Mucosa of rectum (tissue), 2 donors: Measurements from ENCODE around the gene DNAH11.
A peak's percentile ranks its signal among the peaks of the same experiment; 100 is the strongest.

Source experiments
- H3K27ac ChIP-seq, 2 donors: one replicate each; pipeline ENCODE4 v1.7.0; 2013; ENCODE audit warnings: inconsistent platforms in 2 of 2, low read depth in 2 of 2, low read length in 2 of 2
- H3K27me3 ChIP-seq, 2 donors: one replicate each; pipeline ENCODE4 v1.7.0; 2013; ENCODE audit warnings: low read length in 2 of 2; ENCODE audit not compliant: control insufficient read depth in 2 of 2, insufficient read depth in 2 of 2
- H3K36me3 ChIP-seq, 2 donors: one replicate each; pipeline ENCODE4 v1.7.0; 2013; ENCODE audit warnings: low read length in 2 of 2; ENCODE audit not compliant: control insufficient read depth in 2 of 2, insufficient read depth in 2 of 2
- H3K4me1 ChIP-seq, 2 donors: one replicate each; pipeline ENCODE4 v1.7.0; 2013; ENCODE audit warnings: low read length in 2 of 2, mild to moderate bottlenecking in 1 of 2; ENCODE audit not compliant: control insufficient read depth in 2 of 2, insufficient read depth in 2 of 2
- H3K4me3 ChIP-seq, 2 donors: one replicate each; pipeline ENCODE4 v1.7.0; 2013; ENCODE audit warnings: low read length in 2 of 2
- H3K9ac ChIP-seq, 2 donors: one replicate each; pipeline ENCODE4 v1.7.0; 2013; ENCODE audit warnings: low read length in 2 of 2, low read depth in 1 of 2, mild to moderate bottlenecking in 1 of 2
- H3K9me3 ChIP-seq, 2 donors: one replicate each; pipeline ENCODE4 v1.7.0; 2013; ENCODE audit warnings: low read length in 2 of 2; ENCODE audit not compliant: control insufficient read depth in 2 of 2
- donor health status: healthy.
- donor health status: Normal muscosa, but diverticular disease.

DNAH11 gene

DNA sequence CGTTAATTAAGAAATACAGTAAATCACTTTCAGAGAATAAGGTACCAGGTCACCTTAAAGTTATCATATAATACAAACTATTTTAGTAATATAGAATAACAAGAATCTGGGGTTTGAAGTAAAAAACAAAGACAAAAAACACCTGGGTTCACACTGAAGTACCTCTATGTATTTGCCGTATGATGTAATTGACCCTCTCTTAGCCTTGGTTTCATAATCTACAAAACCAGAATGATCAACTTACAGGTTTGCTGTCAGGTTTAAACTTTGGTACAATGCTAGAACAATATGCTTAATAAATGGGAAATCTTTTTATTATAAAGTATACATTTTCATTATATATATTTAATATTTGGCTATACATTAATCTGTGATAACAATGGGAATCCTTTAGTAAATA lies 344.5 kb downstream of the DNAH11 start:
- no peaks in the 10 kb centered on the region for H3K27me3 ChIP-seq
- H3K4me1 ChIP-seq: no peaks in the 10 kb centered on the region
- H3K9ac ChIP-seq: no peak overlapping the region
- no peaks in the 10 kb centered on the region for H3K36me3 ChIP-seq
- H3K4me3 ChIP-seq: no peak overlapping the region
- no peak overlapping the region for H3K27ac ChIP-seq
- no peaks in the 10 kb centered on the region for H3K9me3 ChIP-seq

- Histone ChIP-seq H3K9ac (no peak overlapping the region), H3K27ac (no peak overlapping the region), H3K36me3 (no peaks in the 10 kb centered on the region), H3K4me1 (no peaks in the 10 kb centered on the region), H3K27me3 (no peaks in the 10 kb centered on the region), H3K9me3 (no peaks in the 10 kb centered on the region), H3K4me3 (no peak overlapping the region)
Measured at GRCh38 chr7:21887779-21888178, 344.9 kb downstream of the DNAH11 start.

DNA sequence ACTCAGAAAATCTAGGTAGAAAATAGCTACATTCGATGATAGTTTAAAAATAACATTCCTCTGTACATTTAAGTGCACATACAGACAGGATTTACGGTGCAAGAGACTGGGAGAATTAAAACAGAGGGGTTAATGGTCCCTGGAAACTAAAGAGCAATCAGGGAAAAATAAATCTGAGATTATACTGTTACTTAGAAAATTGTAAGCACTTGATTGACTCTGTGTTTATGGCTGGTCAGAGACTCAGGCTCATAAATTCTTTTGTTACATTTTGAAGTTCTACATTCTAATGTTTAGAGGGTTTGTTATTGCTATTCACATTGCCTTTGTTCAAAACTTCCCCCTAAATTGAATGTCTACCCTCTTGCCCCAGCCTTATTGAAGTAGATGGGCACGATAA lies 348.5 kb downstream of the DNAH11 start:
- H3K9me3 ChIP-seq: no peaks in the 10 kb centered on the region
- no peak overlapping the region for H3K4me3 ChIP-seq
- H3K36me3 ChIP-seq: no peaks in the 10 kb centered on the region
- no peak overlapping the region for H3K27ac ChIP-seq
- no peaks in the 10 kb centered on the region for H3K4me1 ChIP-seq
- H3K27me3 ChIP-seq: no peaks in the 10 kb centered on the region
- H3K9ac ChIP-seq: no peak overlapping the region

- no peaks in the 10 kb centered on the region for H3K9me3 ChIP-seq
Measured at GRCh38 chr7:21893401-21893800, 350.6 kb downstream of the DNAH11 start.

GRCh38 chr7:21898265-21898930 lies 355.6 kb downstream of the DNAH11 start:
- H3K27me3 ChIP-seq: no peaks in the 10 kb centered on the region
- H3K9ac ChIP-seq: no peak overlapping the region
- H3K4me1 ChIP-seq: no peaks in the 10 kb centered on the region
- no peaks in the 10 kb centered on the region for H3K9me3 ChIP-seq
- H3K27ac ChIP-seq: peak overlapping the region in 1 of 2 donors; percentile 7
- peak overlapping the region in 1 of 2 donors; percentile 29 for H3K4me3 ChIP-seq
- peaks cover 11 to 13% of the 10 kb centered on the region in 2 donors for H3K36me3 ChIP-seq

More at GRCh38 chr7:21893401-21893800, 350.6 kb downstream of the DNAH11 start:
- Histone ChIP-seq H3K4me3 (no peak overlapping the region), H3K9ac (no peak overlapping the region), H3K36me3 (no peaks in the 10 kb centered on the region), H3K27ac (no peak overlapping the region), H3K4me1 (no peaks in the 10 kb centered on the region), H3K27me3 (no peaks in the 10 kb centered on the region)

GRCh38 chr7:21902240-21902639 lies 359.4 kb downstream of the DNAH11 start:
- no peaks in the 10 kb centered on the region for H3K27me3 ChIP-seq
- no peaks in the 10 kb centered on the region for H3K9me3 ChIP-seq
- no peak overlapping the region for H3K9ac ChIP-seq
- H3K36me3 ChIP-seq: peaks cover 33 to 34% of the 10 kb centered on the region in 2 donors
- H3K4me1 ChIP-seq: no peaks in the 10 kb centered on the region
- no peak overlapping the region for H3K4me3 ChIP-seq
- no peak overlapping the region for H3K27ac ChIP-seq

GRCh38 chr7:21903020-21903786 lies 360.4 kb downstream of the DNAH11 start:
- Histone ChIP-seq H3K9ac (no peak overlapping the region), H3K27me3 (no peaks in the 10 kb centered on the region), H3K4me3 (no peak overlapping the region), H3K4me1 (no peaks in the 10 kb centered on the region), H3K9me3 (no peaks in the 10 kb centered on the region), H3K27ac (no peak overlapping the region), H3K36me3 (peaks cover 40 to 41% of the 10 kb centered on the region in 2 donors)

DNA sequence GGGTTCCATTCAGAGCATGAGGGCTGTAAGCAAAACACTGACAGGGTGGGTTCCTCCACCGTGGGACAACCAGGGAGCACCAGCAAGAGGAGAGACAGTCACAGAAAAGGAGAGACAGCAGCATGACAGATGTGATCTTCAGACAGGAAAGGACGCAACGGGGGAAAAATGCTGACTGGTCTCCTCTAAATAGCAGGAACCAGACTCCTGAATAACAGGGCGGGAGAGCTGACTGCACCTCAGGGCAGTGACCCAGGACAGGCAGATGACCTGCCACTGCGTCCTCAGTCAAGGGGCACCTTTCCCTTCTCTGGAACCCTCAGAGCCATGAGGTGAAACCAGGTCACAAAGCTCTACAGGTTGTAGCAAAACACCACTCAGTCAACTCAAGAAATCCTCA lies 365.9 kb downstream of the DNAH11 start:
- Histone ChIP-seq H3K4me1 (no peaks in the 10 kb centered on the region), H3K36me3 (peaks cover 28 to 31% of the 10 kb centered on the region in 2 donors), H3K4me3 (no peak overlapping the region), H3K27ac (no peak overlapping the region), H3K9ac (no peak overlapping the region), H3K9me3 (no peaks in the 10 kb centered on the region), H3K27me3 (no peaks in the 10 kb centered on the region)

DNA sequence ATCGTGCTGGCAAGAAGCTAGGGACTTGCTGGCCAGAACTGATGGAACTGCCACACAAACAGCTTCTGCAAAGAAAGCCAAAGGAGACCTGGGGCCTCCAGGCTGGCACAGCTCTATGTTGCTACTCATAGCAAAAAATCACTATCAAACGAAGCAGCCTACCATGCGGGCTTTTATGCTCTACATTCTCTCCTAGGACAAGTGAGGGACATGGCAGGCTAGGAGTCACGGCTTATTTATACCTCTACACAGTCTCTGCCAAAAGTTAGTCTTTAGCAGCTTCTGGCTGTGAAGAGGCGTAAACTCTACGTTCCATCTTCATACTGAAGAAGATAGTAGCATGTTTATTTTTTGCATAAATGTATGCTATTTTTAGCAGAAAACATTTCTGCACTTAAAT lies 367.4 kb downstream of the DNAH11 start:
- H3K36me3 ChIP-seq: peaks cover 30 to 31% of the 10 kb centered on the region in 2 donors
- H3K27ac ChIP-seq: no peak overlapping the region
- no peak overlapping the region for H3K4me3 ChIP-seq
- no peaks in the 10 kb centered on the region for H3K4me1 ChIP-seq
- H3K9ac ChIP-seq: no peak overlapping the region
- H3K27me3 ChIP-seq: no peaks in the 10 kb centered on the region
- H3K9me3 ChIP-seq: no peaks in the 10 kb centered on the region

DNA sequence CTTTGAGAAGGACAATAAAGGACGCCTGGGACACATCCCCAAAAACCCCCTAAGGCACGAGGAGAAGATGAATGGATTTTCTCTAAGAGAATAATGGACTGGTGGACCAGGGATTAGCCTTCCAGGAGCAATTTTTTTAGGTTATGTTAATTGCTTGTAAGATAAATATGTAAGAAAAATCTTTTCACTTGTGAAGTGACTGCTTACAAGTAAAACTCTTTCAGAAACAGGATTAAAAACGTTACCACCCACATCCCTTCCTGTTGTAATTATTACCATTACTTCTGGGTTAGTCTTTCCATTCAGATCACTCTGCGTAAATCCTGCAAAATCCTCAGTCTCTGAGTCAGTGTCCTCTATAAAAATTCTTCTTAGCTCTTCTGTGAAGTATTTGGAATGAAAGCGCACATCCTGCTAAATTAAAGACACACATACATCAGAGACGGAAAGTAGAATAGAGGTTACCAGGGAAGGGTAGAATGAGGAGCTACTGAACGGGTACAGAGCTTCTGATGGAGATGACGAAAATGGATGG lies 368.6 kb downstream of the DNAH11 start:
- no peaks in the 10 kb centered on the region for H3K9me3 ChIP-seq
- H3K9ac ChIP-seq: no peak overlapping the region
- H3K36me3 ChIP-seq: peaks cover 23 to 24% of the 10 kb centered on the region in 2 donors
- no peaks in the 10 kb centered on the region for H3K27me3 ChIP-seq
- no peak overlapping the region for H3K4me3 ChIP-seq
- H3K27ac ChIP-seq: no peak overlapping the region
- H3K4me1 ChIP-seq: no peaks in the 10 kb centered on the region
